K562 (cell line): Measurements from ENCODE around the gene TBXAS1. TPM values are rescaled to one million over a fixed set of nuclear protein-coding genes. Genes with fewer than 3 reads are reported as not detected.

Experiments
- BRF1 ChIP-seq: IDR thresholded peaks from 3 replicates; pipeline ENCODE4 v1.6.1; 2011; ENCODE audit warnings: borderline replicate concordance, mild to moderate bottlenecking; ENCODE audit not compliant: insufficient read length; ENCODE audit errors: extremely low read depth
- CBX5 ChIP-seq: IDR thresholded peaks from 2 replicates; pipeline ENCODE4 v1.6.1; 2014; ENCODE audit warnings: low read depth, borderline replicate concordance
- E2F6 ChIP-seq, 2 experiments: IDR thresholded peaks; 2 replicates each; pipeline ENCODE4 v1.6.1; 2011; ENCODE audit warnings: borderline replicate concordance in 1 of 2, control low read depth in 1 of 2, low read depth in 1 of 2, low read length in 1 of 2, mild to moderate bottlenecking in 1 of 2, mixed read lengths in 1 of 2, moderate library complexity in 1 of 2; ENCODE audit not compliant: insufficient read depth in 1 of 2, insufficient read length in 1 of 2, poor library complexity in 1 of 2, severe bottlenecking in 1 of 2; ENCODE audit errors: extremely low read depth in 1 of 2
- ETV1 ChIP-seq: fragments of 450-650 bp; conservative IDR thresholded peaks from 2 replicates; pipeline ENCODE4 v1.6.1; 2016; ENCODE audit warnings: missing genetic modification characterization, control low read depth, low read depth, missing compliant biosample characterization
- FOXA3 ChIP-seq, 2 experiments: fragments of 450-650 bp in 1 of 2; sonication (generic) in 1 of 2; formaldehyde crosslinking; IDR thresholded peaks in 1 of 2; conservative IDR thresholded peaks in 1 of 2; 2 replicates each; pipeline versions ENCODE4 v1.4.0 to v1.8.0; 2020 to 2022; ENCODE audit warnings: mild to moderate bottlenecking in 2 of 2, missing genetic modification reagents in 1 of 2
- GABPB2 ChIP-seq: fragments of 250-450 bp; sonication (Bioruptor Pico); conservative IDR thresholded peaks from 2 replicates; pipeline ENCODE4 v1.5.1; 2021; ENCODE audit warnings: mild to moderate bottlenecking
- HINFP ChIP-seq: fragments of 450-650 bp; conservative IDR thresholded peaks from 2 replicates; pipeline ENCODE4 v1.6.1; 2016; ENCODE audit warnings: missing genetic modification characterization, low read depth, mild to moderate bottlenecking, control low read depth, missing compliant biosample characterization
- KDM2B ChIP-seq: fragments of 250-450 bp; sonication (Bioruptor Pico); IDR thresholded peaks from 2 replicates; pipeline ENCODE4 v1.8.0; 2021; ENCODE audit warnings: mild to moderate bottlenecking, moderate library complexity
- MBD2 ChIP-seq: sonication (generic); IDR thresholded peaks from 2 replicates; pipeline ENCODE4 v1.6.1; 2016; ENCODE audit warnings: low read depth, borderline replicate concordance
- RAD21 ChIP-seq, 2 experiments: fragments of 250-450 bp in 1 of 2; fragments of 450-650 bp in 1 of 2; sonication (Bioruptor Pico) in 1 of 2; formaldehyde crosslinking in 1 of 2; IDR thresholded peaks in 1 of 2; conservative IDR thresholded peaks in 1 of 2; 2 replicates each; pipeline versions ENCODE4 v1.4.0 to v1.8.0; 2020 to 2022; ENCODE audit warnings: mild to moderate bottlenecking in 2 of 2, moderate library complexity in 1 of 2
- SMARCA4 ChIP-seq: fragments of 450-650 bp; IDR thresholded peaks from 2 replicates; pipeline ENCODE4 v1.6.1; 2016
- ZBTB7A ChIP-seq: IDR thresholded peaks from 2 replicates; pipeline ENCODE4 v1.6.1; 2011; ENCODE audit warnings: low read depth, mild to moderate bottlenecking, low read length, moderate library complexity, borderline replicate concordance; ENCODE audit not compliant: control insufficient read depth
- ZNF197 ChIP-seq: fragments of 200-800 bp; sonication (Bioruptor generic); IDR thresholded peaks from 2 replicates; pipeline ENCODE4 v1.6.1; 2016; ENCODE audit warnings: low read depth, missing genetic modification characterization, missing compliant biosample characterization
- ZNF512 ChIP-seq: IDR thresholded peaks from 2 replicates; pipeline ENCODE4 v1.6.1; 2016; ENCODE audit warnings: missing genetic modification characterization, missing compliant biosample characterization
- ZNF609 ChIP-seq: sonication (generic); formaldehyde crosslinking; IDR thresholded peaks from 2 replicates; pipeline ENCODE4 v1.8.1; 2023; ENCODE audit warnings: missing genetic modification reagents, mild to moderate bottlenecking, borderline replicate concordance
- polyA plus RNA-seq, 8 experiments: library from polyadenylated mRNA; depleted of rRNA in 4 of 8; stranded (reverse) in 5 of 8; unstranded in 3 of 8; fragments of >200 nt; fragmentation: Nextera tagmentation in 2 of 8; fragmentation: Illumina TruSeq in 1 of 8; extraction: Ambion mirVana in 2 of 8; extraction: Trizol in 1 of 8; gene quantifications; 2 replicates each; pipeline versions ENCODE4 v1.2.1 to v1.2.3, GENCODE V29; 2011 to 2014; ENCODE audit warnings: inconsistent platforms in 1 of 8, missing spikeins in 1 of 8
- total RNA-seq, 7 experiments: library from RNA; depleted of rRNA in 6 of 7; stranded (reverse); fragments of >200 nt in 6 of 7; fragmentation: Illumina TruSeq in 2 of 7; extraction: Trizol in 2 of 7; gene quantifications; 2 replicates each; pipeline versions ENCODE4 v1.2.1 to v1.2.3, GENCODE V29; 2011 to 2021; ENCODE audit warnings: low replicate concordance in 1 of 7

The TBXAS1 gene
- total and polyA plus RNA-seq, 9 of the 15 experiments (the other 6 are each of a cell fraction or from before 2014, with no cell fraction given): 1.1 to 8.3 (median 1.9) TPM

GRCh38 chr7:139783647-139784385, 45.2 kb upstream of the TBXAS1 start (continued):
- TF ChIP-seq ZNF512 (tag) (peak; percentile 95), SMARCA4 (no peak), BRF1 (no peak), ZNF197 (CRISPR knock-in tag) (no peak), E2F6 (IDR thresholded peaks at IDR 0.05; ENCODE audit: borderline replicate concordance in 1 of 2, extremely low read depth in 1 of 2, insufficient read depth in 1 of 2, insufficient read length in 1 of 2, low read depth in 1 of 2, low read length in 1 of 2, poor library complexity in 1 of 2, severe bottlenecking in 1 of 2) (no peak), KDM2B (CRISPR knock-in tag) (no peak), FOXA3 (CRISPR knock-in tag; conservative IDR thresholded peaks at IDR 0.05 in 1 of 2, IDR thresholded peaks at IDR 0.05 in 1 of 2) (0 out of 4 replicates have a peak, but pooled peaks of 1 of the 2 experiments have one; percentile 26), HINFP (tag) (no peak), GABPB2 (CRISPR knock-in tag) (no peak), ZNF609 (CRISPR knock-in tag) (no peak), CBX5 (no peak), ETV1 (tag) (no peak), RAD21 (CRISPR knock-in tag; conservative IDR thresholded peaks at IDR 0.05 in 1 of 2, IDR thresholded peaks at IDR 0.05 in 1 of 2) (peak in 1 of 2 experiments; percentile 18; a peak in 1 of 4 replicates), MBD2 (no peak), ZBTB7A (0 out of 2 replicates have a peak, but pooled peaks have one; percentile 24)
